ENCODE results near the gene BNC2. TPM values are rescaled to one million over a fixed set of nuclear protein-coding genes. Genes with fewer than 3 reads are reported as not detected.

The BNC2 gene
- total and polyA plus RNA-seq, 5 donors from 2014 or later = not detected

DNA sequence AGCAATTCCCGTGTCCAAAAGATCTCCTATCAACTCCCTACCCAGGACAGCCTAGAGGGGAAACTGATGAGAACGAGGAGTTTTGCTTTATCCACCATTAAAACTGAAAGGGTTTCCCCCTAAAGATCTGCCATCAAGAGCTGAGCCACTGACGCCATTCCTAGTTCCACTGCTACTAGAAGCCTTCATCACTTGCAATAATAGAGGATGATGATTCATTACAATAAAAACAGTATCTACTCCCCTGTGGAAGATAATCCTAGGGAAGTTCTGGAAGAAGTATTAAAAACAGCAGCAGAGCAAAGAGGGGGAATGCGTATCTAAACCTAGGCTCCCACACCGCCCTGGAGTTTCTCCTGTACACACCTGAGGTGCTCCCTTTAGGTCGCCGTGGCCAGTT, 394.5 kb downstream of the BNC2 start:
- DNase-seq (no peak), ATAC-seq (ENCODE audit: low read depth in 2 of 2) (no peak)
- no peak overlapping the region for H3K4me3 Mint-ChIP-seq
- no peaks in the 10 kb centered on the region for H3K27me3 Mint-ChIP-seq
- Histone ChIP-seq H3K27me3 (ENCODE audit: control insufficient read depth, insufficient read depth, low read length) (no peaks in the 10 kb centered on the region), H3K4me3 (ENCODE audit: low read depth, low read length) (no peak overlapping the region), H3K4me1 (ENCODE audit: control insufficient read depth, insufficient read depth, low read length, poor library complexity, severe bottlenecking) (no peaks in the 10 kb centered on the region), H3K9me3 (ENCODE audit: control insufficient read depth in 2 of 2, low read length in 2 of 2) (no peaks in the 10 kb centered on the region), H3K27ac (ENCODE audit: insufficient read depth, low read length, poor library complexity, severe bottlenecking) (no peak overlapping the region), H3K36me3 (ENCODE audit: control insufficient read depth, insufficient read depth, low read length) (no peaks in the 10 kb centered on the region)
- H3K9me3 Mint-ChIP-seq = peaks cover 0 to 10% (median 0%) of the 10 kb centered on the region in 7 donors
- H3K36me3 Mint-ChIP-seq = no peaks in the 10 kb centered on the region
- H3K4me1 Mint-ChIP-seq = no peaks in the 10 kb centered on the region
- H3K27ac Mint-ChIP-seq = no peak overlapping the region

DNA sequence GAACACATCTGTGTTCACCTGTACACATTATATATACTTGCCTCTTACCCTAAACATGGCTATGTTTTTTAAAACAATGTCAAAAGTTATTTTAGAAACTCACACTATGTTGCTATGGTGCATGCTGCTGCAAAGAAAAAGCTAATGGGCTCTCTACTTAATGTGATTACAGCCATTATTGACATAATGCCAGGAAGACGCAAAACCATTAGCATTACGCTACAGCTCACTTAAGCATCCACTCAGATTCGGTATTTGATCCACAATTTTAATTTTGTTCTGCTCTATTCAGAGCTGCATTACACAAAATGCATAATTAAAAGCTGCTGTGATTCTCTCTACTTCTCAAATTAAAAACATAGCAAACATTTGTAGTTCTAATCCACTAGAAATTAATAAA, 395.2 kb downstream of the BNC2 start:
- no peaks in the 10 kb centered on the region for H3K9me3 ChIP-seq (ENCODE audit: control insufficient read depth in 2 of 2, low read length in 2 of 2)
- no peak overlapping the region for H3K4me3 ChIP-seq (ENCODE audit: low read depth, low read length)
- DNase-seq (no peak), ATAC-seq (ENCODE audit: low read depth in 2 of 2) (no peak)
- H3K4me1 ChIP-seq (ENCODE audit: control insufficient read depth, insufficient read depth, low read length, poor library complexity, severe bottlenecking) = no peaks in the 10 kb centered on the region
- H3K27me3 Mint-ChIP-seq = no peaks in the 10 kb centered on the region
- no peak overlapping the region for H3K27ac ChIP-seq (ENCODE audit: insufficient read depth, low read length, poor library complexity, severe bottlenecking)
- H3K27me3 ChIP-seq (ENCODE audit: control insufficient read depth, insufficient read depth, low read length) = no peaks in the 10 kb centered on the region
- H3K36me3 Mint-ChIP-seq = no peaks in the 10 kb centered on the region
- H3K9me3 Mint-ChIP-seq = peaks cover 0 to 10% (median 0%) of the 10 kb centered on the region in 7 donors
- no peaks in the 10 kb centered on the region for H3K36me3 ChIP-seq (ENCODE audit: control insufficient read depth, insufficient read depth, low read length)
- no peak overlapping the region for H3K4me3 Mint-ChIP-seq
- H3K27ac Mint-ChIP-seq = no peak overlapping the region
- no peaks in the 10 kb centered on the region for H3K4me1 Mint-ChIP-seq

DNA sequence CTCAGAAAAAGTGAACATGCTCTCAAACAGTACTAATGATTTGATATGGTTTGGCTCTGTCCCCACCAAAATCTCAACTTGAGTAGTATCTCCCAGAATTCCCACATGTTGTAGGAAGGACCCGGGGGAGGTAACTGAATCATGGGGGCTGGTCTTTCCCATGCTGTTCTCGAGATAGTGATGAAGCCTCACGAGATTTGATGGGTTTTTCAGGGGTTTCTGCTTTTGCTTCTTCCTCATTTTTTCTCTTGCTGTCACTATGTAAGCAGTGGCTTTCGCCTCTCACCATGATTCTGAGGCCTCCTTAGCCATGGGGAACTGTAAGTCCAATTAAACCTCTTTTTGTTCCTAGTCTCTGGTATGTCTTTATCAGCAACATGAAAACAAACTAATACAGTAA, 401.3 kb downstream of the BNC2 start:
- Histone ChIP-seq H3K4me3 (ENCODE audit: low read depth, low read length) (no peak overlapping the region), H3K9me3 (ENCODE audit: control insufficient read depth in 2 of 2, low read length in 2 of 2) (no peaks in the 10 kb centered on the region), H3K36me3 (ENCODE audit: control insufficient read depth, insufficient read depth, low read length) (no peaks in the 10 kb centered on the region), H3K27me3 (ENCODE audit: control insufficient read depth, insufficient read depth, low read length) (no peaks in the 10 kb centered on the region), H3K4me1 (ENCODE audit: control insufficient read depth, insufficient read depth, low read length, poor library complexity, severe bottlenecking) (no peaks in the 10 kb centered on the region), H3K27ac (ENCODE audit: insufficient read depth, low read length, poor library complexity, severe bottlenecking) (no peak overlapping the region)
- no peaks in the 10 kb centered on the region for H3K27me3 Mint-ChIP-seq
- H3K27ac Mint-ChIP-seq = no peak overlapping the region
- no peak overlapping the region for H3K4me3 Mint-ChIP-seq
- DNase-seq = no peak
- H3K9me3 Mint-ChIP-seq = peaks cover 0 to 14% (median 6%) of the 10 kb centered on the region in 7 donors
- H3K36me3 Mint-ChIP-seq = no peaks in the 10 kb centered on the region
- H3K4me1 Mint-ChIP-seq = no peaks in the 10 kb centered on the region
- no peak for ATAC-seq (ENCODE audit: low read depth in 2 of 2)

GRCh38 chr9:16461851-16462250, 408.6 kb downstream of the BNC2 start:
- Histone ChIP-seq H3K36me3 (ENCODE audit: control insufficient read depth, insufficient read depth, low read length) (no peaks in the 10 kb centered on the region), H3K27ac (ENCODE audit: insufficient read depth, low read length, poor library complexity, severe bottlenecking) (no peak overlapping the region), H3K4me1 (ENCODE audit: control insufficient read depth, insufficient read depth, low read length, poor library complexity, severe bottlenecking) (no peaks in the 10 kb centered on the region), H3K27me3 (ENCODE audit: control insufficient read depth, insufficient read depth, low read length) (no peaks in the 10 kb centered on the region), H3K4me3 (ENCODE audit: low read depth, low read length) (no peak overlapping the region), H3K9me3 (ENCODE audit: control insufficient read depth in 2 of 2, low read length in 2 of 2) (no peaks in the 10 kb centered on the region)
- no peak overlapping the region for H3K27ac Mint-ChIP-seq
- H3K9me3 Mint-ChIP-seq = peaks cover 0 to 10% (median 4%) of the 10 kb centered on the region in 7 donors
- H3K4me3 Mint-ChIP-seq = no peak overlapping the region
- no peaks in the 10 kb centered on the region for H3K36me3 Mint-ChIP-seq
- DNase-seq (no peak), ATAC-seq (ENCODE audit: low read depth in 2 of 2) (no peak)
- H3K27me3 Mint-ChIP-seq = no peaks in the 10 kb centered on the region
- no peaks in the 10 kb centered on the region for H3K4me1 Mint-ChIP-seq

DNA sequence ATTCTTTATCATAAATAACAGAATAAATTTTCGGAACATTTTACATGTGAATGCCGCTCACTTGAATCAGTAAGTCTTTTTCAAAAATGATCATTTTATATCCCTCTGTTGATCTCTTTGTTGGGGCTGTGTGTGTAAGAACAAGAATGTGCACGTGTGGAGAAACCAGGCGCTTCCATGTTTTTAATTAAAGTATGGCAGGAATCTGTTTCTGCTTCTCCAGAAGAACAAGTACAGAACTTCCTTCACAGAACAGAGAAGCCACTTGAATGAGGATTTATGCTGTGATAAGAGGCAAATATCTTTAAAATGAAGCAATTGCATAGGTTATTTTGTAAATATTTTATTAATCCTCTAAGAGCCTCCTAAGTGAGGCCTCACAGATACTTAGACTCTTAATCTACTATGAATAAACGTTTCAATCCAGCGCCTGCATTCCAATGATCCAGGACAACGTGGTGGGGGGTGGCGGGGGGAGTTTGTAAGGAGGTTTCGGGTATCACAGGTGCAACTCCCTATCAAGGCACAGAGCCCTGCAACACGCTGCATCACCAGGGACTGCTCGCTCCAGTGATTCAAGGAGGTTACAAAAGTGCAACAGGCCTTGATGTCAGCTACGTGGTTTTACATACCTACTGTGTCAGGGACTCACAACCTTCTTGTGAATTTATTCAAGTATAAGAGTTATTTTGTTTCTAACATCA, 409.2 kb downstream of the BNC2 start:
- Mint-ChIP-seq H3K36me3 (no peaks in the 10 kb centered on the region), H3K27ac (no peak overlapping the region), H3K4me3 (no peak overlapping the region), H3K27me3 (no peaks in the 10 kb centered on the region), H3K9me3 (peaks cover 0 to 10% (median 4%) of the 10 kb centered on the region in 7 donors), H3K4me1 (no peaks in the 10 kb centered on the region)
- ATAC-seq (ENCODE audit: low read depth in 2 of 2) (no peak), DNase-seq (no peak)
- Histone ChIP-seq H3K36me3 (ENCODE audit: control insufficient read depth, insufficient read depth, low read length) (no peaks in the 10 kb centered on the region), H3K9me3 (ENCODE audit: control insufficient read depth in 2 of 2, low read length in 2 of 2) (no peaks in the 10 kb centered on the region), H3K4me1 (ENCODE audit: control insufficient read depth, insufficient read depth, low read length, poor library complexity, severe bottlenecking) (no peaks in the 10 kb centered on the region), H3K27ac (ENCODE audit: insufficient read depth, low read length, poor library complexity, severe bottlenecking) (no peak overlapping the region), H3K4me3 (ENCODE audit: low read depth, low read length) (no peak overlapping the region), H3K27me3 (ENCODE audit: control insufficient read depth, insufficient read depth, low read length) (no peaks in the 10 kb centered on the region)

- no peak overlapping the region for H3K27ac ChIP-seq (ENCODE audit: insufficient read depth, low read length, poor library complexity, severe bottlenecking)
- H3K9me3 Mint-ChIP-seq = peaks cover 0 to 10% (median 4%) of the 10 kb centered on the region in 7 donors
- H3K27ac Mint-ChIP-seq = no peak overlapping the region
- H3K4me3 Mint-ChIP-seq = no peak overlapping the region
- no peak for ATAC-seq (ENCODE audit: low read depth in 2 of 2)
- H3K36me3 ChIP-seq (ENCODE audit: control insufficient read depth, insufficient read depth, low read length) = no peaks in the 10 kb centered on the region
- H3K9me3 ChIP-seq (ENCODE audit: control insufficient read depth in 2 of 2, low read length in 2 of 2) = no peaks in the 10 kb centered on the region
- no peaks in the 10 kb centered on the region for H3K36me3 Mint-ChIP-seq
- H3K4me3 ChIP-seq (ENCODE audit: low read depth, low read length) = no peak overlapping the region
- H3K4me1 Mint-ChIP-seq = no peaks in the 10 kb centered on the region
- DNase-seq = no peak
- H3K4me1 ChIP-seq (ENCODE audit: control insufficient read depth, insufficient read depth, low read length, poor library complexity, severe bottlenecking) = no peaks in the 10 kb centered on the region
- no peaks in the 10 kb centered on the region for H3K27me3 Mint-ChIP-seq
- no peaks in the 10 kb centered on the region for H3K27me3 ChIP-seq (ENCODE audit: control insufficient read depth, insufficient read depth, low read length)
These were observed 409.8 kb downstream of the BNC2 start for GRCh38 chr9:16460696-16461095.

- Mint-ChIP-seq H3K27me3 (no peaks in the 10 kb centered on the region), H3K4me3 (no peak overlapping the region), H3K27ac (no peak overlapping the region), H3K36me3 (no peaks in the 10 kb centered on the region), H3K9me3 (peaks cover 0 to 8% (median 3%) of the 10 kb centered on the region in 7 donors), H3K4me1 (no peaks in the 10 kb centered on the region)
- Histone ChIP-seq H3K4me3 (ENCODE audit: low read depth, low read length) (no peak overlapping the region), H3K36me3 (ENCODE audit: control insufficient read depth, insufficient read depth, low read length) (no peaks in the 10 kb centered on the region), H3K9me3 (ENCODE audit: control insufficient read depth in 2 of 2, low read length in 2 of 2) (no peaks in the 10 kb centered on the region), H3K27me3 (ENCODE audit: control insufficient read depth, insufficient read depth, low read length) (no peaks in the 10 kb centered on the region), H3K4me1 (ENCODE audit: control insufficient read depth, insufficient read depth, low read length, poor library complexity, severe bottlenecking) (no peaks in the 10 kb centered on the region), H3K27ac (ENCODE audit: insufficient read depth, low read length, poor library complexity, severe bottlenecking) (no peak overlapping the region)
- DNase-seq (no peak), ATAC-seq (ENCODE audit: low read depth in 2 of 2) (no peak)
These were observed 410.9 kb downstream of the BNC2 start for GRCh38 chr9:16459421-16460148.
